ENCODE measurements around the gene MAP1S.
A peak's percentile ranks its signal among the peaks of the same experiment; 100 is the strongest.

MAP1S gene

GRCh38 chr19:17679526-17680229 is 39.6 kb upstream of the MAP1S start:
- Histone ChIP-seq H3K4me1 (ENCODE audit: insufficient read depth, low read length) (no peaks in the 10 kb centered on the region), H3K79me2 (ENCODE audit: insufficient read depth, low read length) (no peaks in the 10 kb centered on the region), H4K20me1 (ENCODE audit: insufficient read depth, low read length) (peaks cover 4% of the 10 kb centered on the region), H3K4me2 (ENCODE audit: insufficient read depth, low read length) (no peak overlapping the region), H3K36me3 (ENCODE audit: insufficient read depth, low read length) (no peaks in the 10 kb centered on the region), H3K27ac (ENCODE audit: low read length) (no peak overlapping the region), H3K27me3 (ENCODE audit: insufficient read depth, low read length, poor library complexity) (no peaks in the 10 kb centered on the region), H2AFZ (ENCODE audit: low read depth, low read length) (no peak overlapping the region), H3K4me3 (ENCODE audit: low read depth in 1 of 2, low read length in 2 of 2) (no peak overlapping the region), H3K9ac (ENCODE audit: low read depth, low read length) (no peak overlapping the region), H3K9me3 (ENCODE audit: insufficient read depth, low read length, severe bottlenecking) (no peaks in the 10 kb centered on the region)
- TF ChIP-seq, protein P1, sequence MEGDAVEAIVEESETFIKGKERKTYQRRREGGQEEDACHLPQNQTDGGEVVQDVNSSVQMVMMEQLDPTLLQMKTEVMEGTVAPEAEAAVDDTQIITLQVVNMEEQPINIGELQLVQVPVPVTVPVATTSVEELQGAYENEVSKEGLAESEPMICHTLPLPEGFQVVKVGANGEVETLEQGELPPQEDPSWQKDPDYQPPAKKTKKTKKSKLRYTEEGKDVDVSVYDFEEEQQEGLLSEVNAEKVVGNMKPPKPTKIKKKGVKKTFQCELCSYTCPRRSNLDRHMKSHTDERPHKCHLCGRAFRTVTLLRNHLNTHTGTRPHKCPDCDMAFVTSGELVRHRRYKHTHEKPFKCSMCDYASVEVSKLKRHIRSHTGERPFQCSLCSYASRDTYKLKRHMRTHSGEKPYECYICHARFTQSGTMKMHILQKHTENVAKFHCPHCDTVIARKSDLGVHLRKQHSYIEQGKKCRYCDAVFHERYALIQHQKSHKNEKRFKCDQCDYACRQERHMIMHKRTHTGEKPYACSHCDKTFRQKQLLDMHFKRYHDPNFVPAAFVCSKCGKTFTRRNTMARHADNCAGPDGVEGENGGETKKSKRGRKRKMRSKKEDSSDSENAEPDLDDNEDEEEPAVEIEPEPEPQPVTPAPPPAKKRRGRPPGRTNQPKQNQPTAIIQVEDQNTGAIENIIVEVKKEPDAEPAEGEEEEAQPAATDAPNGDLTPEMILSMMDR (IDR thresholded peaks at IDR 0.05; ENCODE audit: borderline replicate concordance, extremely low read depth, low read length, poor library complexity, severe bottlenecking), result no peak
- TF ChIP-seq EZH2 (IDR thresholded peaks at IDR 0.05; ENCODE audit: borderline replicate concordance, low read depth, low read length, severe bottlenecking), result no peak
- no peak for ATAC-seq (ENCODE audit: insufficient read depth, low read depth)
- DNase-seq, result no peak

DNA sequence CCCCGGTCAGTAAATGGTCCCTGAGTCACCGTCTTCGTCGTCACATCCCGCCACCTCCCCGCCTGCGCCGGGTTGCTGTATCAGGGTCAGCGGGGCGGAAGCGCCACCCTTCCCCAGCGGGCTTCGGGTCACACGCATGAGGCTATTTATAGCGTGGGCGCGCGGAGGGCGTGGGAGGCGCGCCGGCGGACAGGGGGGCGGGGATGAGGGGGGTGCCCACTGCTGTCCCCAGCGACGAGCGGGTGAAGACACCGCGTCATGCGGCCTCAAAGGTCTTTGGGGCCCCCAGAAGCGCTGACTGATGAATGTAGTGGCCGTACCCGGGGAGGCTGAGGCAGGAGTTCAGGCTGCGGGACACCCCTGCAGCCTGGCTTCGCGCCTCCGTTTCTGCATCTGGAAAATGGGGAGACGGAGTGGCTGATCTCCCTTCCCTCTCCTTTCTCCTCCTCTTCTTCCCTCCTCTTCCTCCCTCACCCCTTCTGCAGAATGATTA is 39.0 kb upstream of the MAP1S start:
- Histone ChIP-seq H3K9ac (ENCODE audit: low read depth, low read length) (no peak overlapping the region), H2AFZ (ENCODE audit: low read depth, low read length) (no peak overlapping the region), H3K27ac (ENCODE audit: low read length) (no peak overlapping the region), H3K4me1 (ENCODE audit: insufficient read depth, low read length) (no peaks in the 10 kb centered on the region), H3K9me3 (ENCODE audit: insufficient read depth, low read length, severe bottlenecking) (no peaks in the 10 kb centered on the region), H3K79me2 (ENCODE audit: insufficient read depth, low read length) (no peaks in the 10 kb centered on the region), H3K36me3 (ENCODE audit: insufficient read depth, low read length) (no peaks in the 10 kb centered on the region), H3K4me2 (ENCODE audit: insufficient read depth, low read length) (no peak overlapping the region), H3K4me3 (ENCODE audit: low read depth in 1 of 2, low read length in 2 of 2) (no peak overlapping the region), H3K27me3 (ENCODE audit: insufficient read depth, low read length, poor library complexity) (no peaks in the 10 kb centered on the region), H4K20me1 (ENCODE audit: insufficient read depth, low read length) (peaks cover 4% of the 10 kb centered on the region)
- no peak for TF ChIP-seq EZH2 (IDR thresholded peaks at IDR 0.05; ENCODE audit: borderline replicate concordance, low read depth, low read length, severe bottlenecking)
- TF ChIP-seq, protein P1 (IDR thresholded peaks at IDR 0.05; ENCODE audit: borderline replicate concordance, extremely low read depth, low read length, poor library complexity, severe bottlenecking), result no peak
- ATAC-seq (ENCODE audit: insufficient read depth, low read depth) (no peak), DNase-seq (no peak)

DNA sequence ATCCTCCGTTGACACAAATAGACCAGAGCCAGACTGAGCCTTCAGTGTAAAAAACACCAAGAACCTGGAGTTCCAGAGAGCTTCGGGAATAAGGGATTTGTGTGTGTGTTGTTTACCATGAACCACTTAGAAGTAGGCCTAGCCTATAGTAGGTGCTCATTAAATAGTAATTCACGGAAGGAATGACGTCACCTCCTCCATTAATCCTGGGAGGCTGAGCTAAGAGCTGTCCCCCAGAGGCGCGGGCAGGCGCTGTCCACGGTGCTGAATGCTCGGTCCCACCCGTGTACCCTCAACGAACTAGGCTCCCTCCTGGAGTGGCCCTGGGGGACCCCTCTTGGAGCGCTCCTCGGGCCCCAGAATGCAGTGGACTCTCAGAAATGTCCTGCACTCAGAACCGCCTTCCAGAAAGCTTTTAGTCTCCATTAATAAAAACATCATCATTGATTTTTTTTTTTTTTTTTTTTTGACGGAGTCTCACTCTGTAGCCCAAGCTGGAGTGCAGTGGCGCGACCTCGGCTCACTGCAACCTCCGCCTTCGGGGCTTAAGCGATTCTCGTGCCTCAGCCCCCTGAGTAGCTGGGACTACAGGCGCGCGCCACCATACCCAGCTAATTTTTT is 37.7 kb upstream of the MAP1S start:
- ATAC-seq (ENCODE audit: insufficient read depth, low read depth) (peak; percentile 91), DNase-seq (peak; percentile 69)
- Histone ChIP-seq H3K4me1 (ENCODE audit: insufficient read depth, low read length) (peaks cover 2% of the 10 kb centered on the region; the same call in 1 of the 2 replicates), H3K27ac (ENCODE audit: low read length) (no peak overlapping the region), H3K27me3 (ENCODE audit: insufficient read depth, low read length, poor library complexity) (peaks cover 12% of the 10 kb centered on the region), H3K9me3 (ENCODE audit: insufficient read depth, low read length, severe bottlenecking) (no peaks in the 10 kb centered on the region), H3K79me2 (ENCODE audit: insufficient read depth, low read length) (no peaks in the 10 kb centered on the region), H2AFZ (ENCODE audit: low read depth, low read length) (no peak overlapping the region), H4K20me1 (ENCODE audit: insufficient read depth, low read length) (peaks cover 7% of the 10 kb centered on the region), H3K4me3 (ENCODE audit: low read depth in 1 of 2, low read length in 2 of 2) (no peak overlapping the region), H3K4me2 (ENCODE audit: insufficient read depth, low read length) (no peak overlapping the region), H3K36me3 (ENCODE audit: insufficient read depth, low read length) (no peaks in the 10 kb centered on the region), H3K9ac (ENCODE audit: low read depth, low read length) (no peak overlapping the region)
- TF ChIP-seq, protein P1 (IDR thresholded peaks at IDR 0.05; ENCODE audit: borderline replicate concordance, extremely low read depth, low read length, poor library complexity, severe bottlenecking), result no peak
- TF ChIP-seq EZH2 (IDR thresholded peaks at IDR 0.05; ENCODE audit: borderline replicate concordance, low read depth, low read length, severe bottlenecking), result no peak

All from DND-41 (cell line).